ENCODE results near the gene FAM43A. TPM values are rescaled to one million over a fixed set of nuclear protein-coding genes. Genes with fewer than 3 reads are reported as not detected.

FAM43A gene
- total and polyA plus RNA-seq, 2 of the 8 experiments (the other 6 are each of a cell fraction or from before 2014, with no cell fraction given) = 2.3 to 2.6 TPM

DNA sequence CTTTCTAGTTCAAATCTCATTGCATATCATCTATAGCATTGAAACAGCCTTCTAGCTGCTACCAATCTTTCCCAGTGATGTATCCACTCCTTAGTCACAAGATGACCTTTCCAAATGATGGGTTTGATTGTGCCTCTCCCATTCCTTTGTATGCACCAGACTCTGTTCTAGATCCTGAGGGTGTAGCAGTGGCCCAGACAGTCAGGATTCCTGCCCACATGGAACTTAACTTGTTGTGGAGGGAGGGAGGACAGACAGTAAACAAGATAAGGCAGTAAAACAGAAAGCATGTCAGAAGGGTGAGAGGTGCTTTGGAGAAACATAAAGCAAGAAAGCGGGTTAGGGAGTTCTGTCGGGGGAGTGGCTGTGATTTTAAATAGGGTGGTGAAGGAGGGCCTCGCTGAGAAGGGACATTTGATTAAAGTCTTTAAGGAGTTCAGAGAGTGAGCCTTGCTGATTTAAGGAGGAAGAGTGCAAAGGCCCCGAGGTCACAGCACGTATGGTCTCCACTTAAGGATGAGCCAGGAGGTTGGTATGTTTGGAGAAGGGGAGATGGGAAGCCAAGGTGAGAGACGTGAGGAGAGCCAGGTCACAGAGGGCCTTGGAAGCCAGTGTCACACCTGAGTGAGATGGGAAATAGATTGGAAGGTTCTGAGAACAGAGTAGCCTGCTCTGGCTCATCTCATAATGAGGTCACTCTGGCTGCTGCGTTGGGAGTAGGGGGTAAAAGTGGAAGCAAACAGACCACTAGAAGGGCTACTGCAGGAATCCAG lies 38.3 kb downstream of the FAM43A start (continued):
- TF ChIP-seq, protein P1, sequence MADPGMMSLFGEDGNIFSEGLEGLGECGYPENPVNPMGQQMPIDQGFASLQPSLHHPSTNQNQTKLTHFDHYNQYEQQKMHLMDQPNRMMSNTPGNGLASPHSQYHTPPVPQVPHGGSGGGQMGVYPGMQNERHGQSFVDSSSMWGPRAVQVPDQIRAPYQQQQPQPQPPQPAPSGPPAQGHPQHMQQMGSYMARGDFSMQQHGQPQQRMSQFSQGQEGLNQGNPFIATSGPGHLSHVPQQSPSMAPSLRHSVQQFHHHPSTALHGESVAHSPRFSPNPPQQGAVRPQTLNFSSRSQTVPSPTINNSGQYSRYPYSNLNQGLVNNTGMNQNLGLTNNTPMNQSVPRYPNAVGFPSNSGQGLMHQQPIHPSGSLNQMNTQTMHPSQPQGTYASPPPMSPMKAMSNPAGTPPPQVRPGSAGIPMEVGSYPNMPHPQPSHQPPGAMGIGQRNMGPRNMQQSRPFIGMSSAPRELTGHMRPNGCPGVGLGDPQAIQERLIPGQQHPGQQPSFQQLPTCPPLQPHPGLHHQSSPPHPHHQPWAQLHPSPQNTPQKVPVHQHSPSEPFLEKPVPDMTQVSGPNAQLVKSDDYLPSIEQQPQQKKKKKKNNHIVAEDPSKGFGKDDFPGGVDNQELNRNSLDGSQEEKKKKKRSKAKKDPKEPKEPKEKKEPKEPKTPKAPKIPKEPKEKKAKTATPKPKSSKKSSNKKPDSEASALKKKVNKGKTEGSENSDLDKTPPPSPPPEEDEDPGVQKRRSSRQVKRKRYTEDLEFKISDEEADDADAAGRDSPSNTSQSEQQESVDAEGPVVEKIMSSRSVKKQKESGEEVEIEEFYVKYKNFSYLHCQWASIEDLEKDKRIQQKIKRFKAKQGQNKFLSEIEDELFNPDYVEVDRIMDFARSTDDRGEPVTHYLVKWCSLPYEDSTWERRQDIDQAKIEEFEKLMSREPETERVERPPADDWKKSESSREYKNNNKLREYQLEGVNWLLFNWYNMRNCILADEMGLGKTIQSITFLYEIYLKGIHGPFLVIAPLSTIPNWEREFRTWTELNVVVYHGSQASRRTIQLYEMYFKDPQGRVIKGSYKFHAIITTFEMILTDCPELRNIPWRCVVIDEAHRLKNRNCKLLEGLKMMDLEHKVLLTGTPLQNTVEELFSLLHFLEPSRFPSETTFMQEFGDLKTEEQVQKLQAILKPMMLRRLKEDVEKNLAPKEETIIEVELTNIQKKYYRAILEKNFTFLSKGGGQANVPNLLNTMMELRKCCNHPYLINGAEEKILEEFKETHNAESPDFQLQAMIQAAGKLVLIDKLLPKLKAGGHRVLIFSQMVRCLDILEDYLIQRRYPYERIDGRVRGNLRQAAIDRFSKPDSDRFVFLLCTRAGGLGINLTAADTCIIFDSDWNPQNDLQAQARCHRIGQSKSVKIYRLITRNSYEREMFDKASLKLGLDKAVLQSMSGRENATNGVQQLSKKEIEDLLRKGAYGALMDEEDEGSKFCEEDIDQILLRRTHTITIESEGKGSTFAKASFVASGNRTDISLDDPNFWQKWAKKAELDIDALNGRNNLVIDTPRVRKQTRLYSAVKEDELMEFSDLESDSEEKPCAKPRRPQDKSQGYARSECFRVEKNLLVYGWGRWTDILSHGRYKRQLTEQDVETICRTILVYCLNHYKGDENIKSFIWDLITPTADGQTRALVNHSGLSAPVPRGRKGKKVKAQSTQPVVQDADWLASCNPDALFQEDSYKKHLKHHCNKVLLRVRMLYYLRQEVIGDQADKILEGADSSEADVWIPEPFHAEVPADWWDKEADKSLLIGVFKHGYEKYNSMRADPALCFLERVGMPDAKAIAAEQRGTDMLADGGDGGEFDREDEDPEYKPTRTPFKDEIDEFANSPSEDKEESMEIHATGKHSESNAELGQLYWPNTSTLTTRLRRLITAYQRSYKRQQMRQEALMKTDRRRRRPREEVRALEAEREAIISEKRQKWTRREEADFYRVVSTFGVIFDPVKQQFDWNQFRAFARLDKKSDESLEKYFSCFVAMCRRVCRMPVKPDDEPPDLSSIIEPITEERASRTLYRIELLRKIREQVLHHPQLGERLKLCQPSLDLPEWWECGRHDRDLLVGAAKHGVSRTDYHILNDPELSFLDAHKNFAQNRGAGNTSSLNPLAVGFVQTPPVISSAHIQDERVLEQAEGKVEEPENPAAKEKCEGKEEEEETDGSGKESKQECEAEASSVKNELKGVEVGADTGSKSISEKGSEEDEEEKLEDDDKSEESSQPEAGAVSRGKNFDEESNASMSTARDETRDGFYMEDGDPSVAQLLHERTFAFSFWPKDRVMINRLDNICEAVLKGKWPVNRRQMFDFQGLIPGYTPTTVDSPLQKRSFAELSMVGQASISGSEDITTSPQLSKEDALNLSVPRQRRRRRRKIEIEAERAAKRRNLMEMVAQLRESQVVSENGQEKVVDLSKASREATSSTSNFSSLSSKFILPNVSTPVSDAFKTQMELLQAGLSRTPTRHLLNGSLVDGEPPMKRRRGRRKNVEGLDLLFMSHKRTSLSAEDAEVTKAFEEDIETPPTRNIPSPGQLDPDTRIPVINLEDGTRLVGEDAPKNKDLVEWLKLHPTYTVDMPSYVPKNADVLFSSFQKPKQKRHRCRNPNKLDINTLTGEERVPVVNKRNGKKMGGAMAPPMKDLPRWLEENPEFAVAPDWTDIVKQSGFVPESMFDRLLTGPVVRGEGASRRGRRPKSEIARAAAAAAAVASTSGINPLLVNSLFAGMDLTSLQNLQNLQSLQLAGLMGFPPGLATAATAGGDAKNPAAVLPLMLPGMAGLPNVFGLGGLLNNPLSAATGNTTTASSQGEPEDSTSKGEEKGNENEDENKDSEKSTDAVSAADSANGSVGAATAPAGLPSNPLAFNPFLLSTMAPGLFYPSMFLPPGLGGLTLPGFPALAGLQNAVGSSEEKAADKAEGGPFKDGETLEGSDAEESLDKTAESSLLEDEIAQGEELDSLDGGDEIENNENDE (IDR thresholded peaks at IDR 0.05; ENCODE audit: insufficient replicate concordance, low read length) = no peak
- TF ChIP-seq JUN (IDR thresholded peaks at IDR 0.05; ENCODE audit: low read depth, low read length) = no peak
- no peak for TF ChIP-seq ASH2L (IDR thresholded peaks at IDR 0.05; ENCODE audit: low read length)
- TF ChIP-seq POLR2AphosphoS5 (IDR thresholded peaks at IDR 0.05; ENCODE audit: low read depth, low read length) = no peak
- no peak for TF ChIP-seq HDAC6 (IDR thresholded peaks at IDR 0.05; ENCODE audit: low read depth, low read length)
- TF ChIP-seq, protein P2, sequence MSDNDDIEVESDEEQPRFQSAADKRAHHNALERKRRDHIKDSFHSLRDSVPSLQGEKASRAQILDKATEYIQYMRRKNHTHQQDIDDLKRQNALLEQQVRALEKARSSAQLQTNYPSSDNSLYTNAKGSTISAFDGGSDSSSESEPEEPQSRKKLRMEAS (IDR thresholded peaks at IDR 0.05) = no peak
- no peak for TF ChIP-seq HDAC2 (IDR thresholded peaks at IDR 0.05; ENCODE audit: borderline replicate concordance in 1 of 2, low read depth in 2 of 2, low read length in 2 of 2)
- TF ChIP-seq CHD1 (IDR thresholded peaks at IDR 0.05; ENCODE audit: low read depth, low read length) = no peak
- TF ChIP-seq KDM1A (IDR thresholded peaks at IDR 0.05; ENCODE audit: borderline replicate concordance, low read length) = no peak
- no peak for TF ChIP-seq CEBPB (IDR thresholded peaks at IDR 0.05; ENCODE audit: low read depth, low read length)
- no peak for TF ChIP-seq SRF (IDR thresholded peaks at IDR 0.05; ENCODE audit: low read depth, low read length)
